Measurements from ENCODE around the gene PRKAG1. TPM values are rescaled to one million over a fixed set of nuclear protein-coding genes. Genes with fewer than 3 reads are reported as not detected.

PRKAG1 gene
- total and polyA plus RNA-seq, 2 experiments from 2014 or later, result 41.0 to 54.5 TPM

GRCh38 chr12:49041036-49041880 lies 22.7 kb upstream of the PRKAG1 start:
- Histone ChIP-seq H3K27ac (no peak overlapping the region), H3K9me3 (ENCODE audit: low read depth) (no peaks in the 10 kb centered on the region), H3K36me3 (peaks cover 66% of the 10 kb centered on the region), H3K4me3 (no peak overlapping the region), H3K4me1 (ENCODE audit: low read depth) (no peaks in the 10 kb centered on the region), H3K27me3 (no peaks in the 10 kb centered on the region)
- TF ChIP-seq CTCF (IDR thresholded peaks at IDR 0.05; ENCODE audit: low read depth, low read length), result no peak
- DNase-seq (ENCODE audit: low read depth in 1 of 2, low spot score in 1 of 2), result no peak

GRCh38 chr12:49040364-49040855 lies 21.8 kb upstream of the PRKAG1 start:
- TF ChIP-seq CTCF (IDR thresholded peaks at IDR 0.05; ENCODE audit: low read depth, low read length), result no peak
- DNase-seq (ENCODE audit: low read depth in 1 of 2, low spot score in 1 of 2), result no peak
- H3K9me3 ChIP-seq (ENCODE audit: low read depth), result no peaks in the 10 kb centered on the region
- H3K4me3 ChIP-seq, result no peak overlapping the region
- H3K36me3 ChIP-seq, result peaks cover 64% of the 10 kb centered on the region
- H3K27ac ChIP-seq, result no peak overlapping the region
- no peaks in the 10 kb centered on the region for H3K27me3 ChIP-seq
- no peaks in the 10 kb centered on the region for H3K4me1 ChIP-seq (ENCODE audit: low read depth)

- DNase-seq (ENCODE audit: low read depth in 1 of 2, low spot score in 1 of 2), result no peak
Measured at GRCh38 chr12:49039421-49040363, 21.1 kb upstream of the PRKAG1 start.

GRCh38 chr12:49038291-49038955 lies 19.8 kb upstream of the PRKAG1 start:
- Histone ChIP-seq H3K27ac (no peak overlapping the region), H3K36me3 (peaks cover 66% of the 10 kb centered on the region), H3K4me1 (ENCODE audit: low read depth) (no peaks in the 10 kb centered on the region), H3K27me3 (no peaks in the 10 kb centered on the region), H3K9me3 (ENCODE audit: low read depth) (no peaks in the 10 kb centered on the region), H3K4me3 (no peak overlapping the region)
- TF ChIP-seq CTCF (IDR thresholded peaks at IDR 0.05; ENCODE audit: low read depth, low read length), result no peak
- no peak for DNase-seq (ENCODE audit: low read depth in 1 of 2, low spot score in 1 of 2)

More at GRCh38 chr12:49039421-49040363, 21.1 kb upstream of the PRKAG1 start:
- Histone ChIP-seq H3K9me3 (ENCODE audit: low read depth) (no peaks in the 10 kb centered on the region), H3K36me3 (peaks cover 66% of the 10 kb centered on the region), H3K4me3 (no peak overlapping the region), H3K27ac (no peak overlapping the region), H3K4me1 (ENCODE audit: low read depth) (no peaks in the 10 kb centered on the region), H3K27me3 (no peaks in the 10 kb centered on the region)
- TF ChIP-seq CTCF (IDR thresholded peaks at IDR 0.05; ENCODE audit: low read depth, low read length), result no peak

DNA sequence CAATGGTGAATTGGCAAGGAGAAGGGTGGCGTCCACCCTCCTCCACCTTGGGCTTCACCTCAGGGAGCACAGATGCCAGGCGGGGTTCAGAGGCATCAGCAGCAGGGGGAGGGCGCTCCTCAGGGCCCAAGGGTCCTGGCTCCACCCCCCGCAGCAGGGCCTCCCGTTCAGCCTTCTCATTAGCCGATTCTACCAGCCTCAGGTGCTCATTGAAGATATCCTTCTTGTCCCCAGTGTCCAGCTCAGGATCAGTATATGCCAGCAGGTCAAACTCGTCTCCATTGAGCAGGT lies 19.3 kb upstream of the PRKAG1 start:
- no peaks in the 10 kb centered on the region for H3K9me3 ChIP-seq (ENCODE audit: low read depth)
- no peaks in the 10 kb centered on the region for H3K4me1 ChIP-seq (ENCODE audit: low read depth)
- peaks cover 66% of the 10 kb centered on the region for H3K36me3 ChIP-seq
- no peak overlapping the region for H3K4me3 ChIP-seq
- no peaks in the 10 kb centered on the region for H3K27me3 ChIP-seq
- TF ChIP-seq CTCF (IDR thresholded peaks at IDR 0.05; ENCODE audit: low read depth, low read length), result no peak
- DNase-seq (ENCODE audit: low read depth in 1 of 2, low spot score in 1 of 2), result no peak
- no peak overlapping the region for H3K27ac ChIP-seq
